NCI-H1048 (cell line): ENCODE results near the gene MAN2B2.

Experiments
- DNase-seq: peaks from one replicate; lab custom pipeline; 2025; lab: John Stamatoyannopoulos, UW

MAN2B2 gene

DNA sequence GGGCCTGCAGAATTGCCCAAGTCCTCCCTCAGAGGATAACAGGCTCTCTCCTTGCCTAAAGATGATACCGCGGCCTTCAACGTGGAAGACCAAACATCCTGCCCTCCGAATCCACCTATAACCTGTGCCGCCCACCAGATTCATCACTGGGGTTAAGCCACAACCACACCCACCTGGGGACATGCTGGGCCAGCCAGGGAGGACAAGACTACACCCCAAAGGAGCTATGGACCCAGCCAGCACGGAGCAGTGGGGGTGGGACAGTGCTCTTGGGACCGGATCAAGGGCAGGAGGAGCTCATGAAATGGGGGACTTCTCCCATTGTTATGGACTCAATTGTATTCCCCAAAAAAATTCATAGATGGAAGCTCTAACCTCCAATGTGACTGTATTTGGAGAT is 6.8 kb upstream of the MAN2B2 start:
- no peak for DNase-seq

DNA sequence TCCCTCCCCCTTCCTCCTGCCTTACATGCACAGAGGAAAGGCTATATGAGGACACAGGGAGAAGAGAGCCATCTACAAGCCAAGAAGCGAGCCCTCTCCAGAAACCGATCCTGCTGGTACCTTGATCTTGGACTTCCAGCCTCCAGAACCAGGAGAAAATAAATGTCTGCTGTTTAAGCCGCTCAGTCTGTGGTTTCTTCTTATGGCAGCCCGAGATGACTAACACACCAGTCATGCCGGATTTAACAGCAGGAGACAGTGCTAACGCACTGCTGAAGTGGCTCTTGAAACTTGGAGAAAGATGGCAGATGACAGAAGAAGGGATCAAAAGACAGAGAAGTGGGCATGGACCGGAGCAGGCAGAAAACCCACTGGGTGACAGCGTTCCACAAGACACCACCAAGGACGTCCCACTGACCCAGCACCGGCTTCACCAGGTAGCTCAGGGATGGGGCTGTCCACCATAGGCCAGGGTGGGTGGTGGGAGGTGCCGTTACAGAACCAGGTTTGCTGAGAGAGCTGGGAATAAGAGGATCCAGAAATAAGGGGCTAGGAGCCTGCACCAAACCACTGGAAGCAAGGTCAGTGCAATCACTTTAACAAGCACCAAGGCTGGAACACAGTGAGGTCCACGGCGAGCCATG is 6.2 kb upstream of the MAN2B2 start:
- no peak for DNase-seq

DNA sequence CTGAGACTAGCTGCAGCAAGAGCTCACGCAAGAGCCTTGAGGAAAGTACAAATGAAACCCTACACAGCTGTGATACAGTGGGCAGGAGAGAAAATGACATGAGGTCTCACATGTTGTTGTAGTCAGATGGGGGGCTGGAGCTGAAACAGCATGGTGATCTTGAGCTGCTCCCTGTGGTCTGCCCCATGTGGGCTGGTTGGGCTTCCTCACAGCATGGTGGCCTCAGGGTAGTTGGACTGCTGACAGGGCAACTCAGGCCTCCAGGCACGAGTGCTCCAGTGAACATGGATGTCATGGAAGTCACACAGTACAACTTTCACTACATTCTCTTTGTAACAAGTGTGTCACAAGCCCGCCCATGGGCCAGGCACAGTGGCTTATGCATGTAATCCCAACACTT is 3.4 kb upstream of the MAN2B2 start:
- DNase-seq = no peak

DNA sequence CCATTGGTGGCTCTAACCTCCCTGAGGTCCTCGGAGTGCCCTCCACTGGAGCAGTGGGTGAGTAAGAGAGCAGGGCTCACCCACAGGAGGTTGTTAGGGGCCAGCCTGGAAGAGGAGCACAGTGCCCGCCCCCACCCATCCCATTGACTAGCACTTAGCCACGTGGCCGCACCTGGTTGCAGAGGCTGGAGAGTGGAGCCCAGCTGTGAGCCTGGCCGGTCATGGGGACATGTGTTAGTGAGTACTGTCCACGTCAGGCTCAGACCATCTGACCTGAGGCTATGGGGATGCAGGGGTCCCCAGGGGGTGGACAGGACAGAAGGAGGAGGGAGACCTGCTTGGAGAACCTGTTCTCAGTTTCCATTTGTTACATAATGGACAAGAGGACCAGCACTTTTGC is 1.4 kb upstream of the MAN2B2 start:
- no peak for DNase-seq

DNA sequence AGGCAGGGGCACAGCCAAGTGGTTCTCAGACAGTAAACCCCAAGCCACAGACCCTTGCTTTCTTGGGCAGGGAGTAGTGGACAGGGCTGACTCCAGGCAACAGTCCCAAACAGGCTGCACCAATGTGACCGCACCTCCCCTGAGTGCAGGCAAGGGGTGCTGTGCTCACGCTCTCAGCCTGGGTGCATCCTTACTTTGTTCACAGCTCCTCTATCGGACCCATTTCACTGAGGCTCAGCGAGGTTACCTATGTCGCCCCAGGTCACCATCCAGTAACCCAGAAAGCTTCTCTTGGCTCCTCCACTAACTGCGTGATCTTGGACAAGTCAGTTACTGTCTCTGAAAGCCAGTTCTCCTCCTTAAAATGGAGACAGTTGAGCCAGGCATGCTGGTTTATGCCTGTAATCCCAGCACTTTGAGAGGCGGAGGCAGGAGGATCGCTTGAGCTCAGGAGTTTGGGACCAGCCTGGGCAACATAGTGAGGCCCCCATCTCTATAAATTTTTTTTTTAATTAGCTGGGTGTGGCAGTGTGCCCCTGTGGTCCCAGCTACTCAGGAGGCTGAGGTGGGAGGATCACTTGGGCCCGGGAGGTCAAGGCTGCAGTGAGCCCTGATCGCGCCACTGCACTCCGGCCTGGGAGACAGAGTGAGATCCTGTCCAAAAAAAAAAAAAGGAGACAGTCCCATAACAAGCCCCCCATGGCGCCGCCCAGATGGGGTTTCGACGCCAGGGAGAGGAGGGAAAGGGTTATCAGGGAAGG is 823 bp upstream of the MAN2B2 start:
- DNase-seq = no peak

DNA sequence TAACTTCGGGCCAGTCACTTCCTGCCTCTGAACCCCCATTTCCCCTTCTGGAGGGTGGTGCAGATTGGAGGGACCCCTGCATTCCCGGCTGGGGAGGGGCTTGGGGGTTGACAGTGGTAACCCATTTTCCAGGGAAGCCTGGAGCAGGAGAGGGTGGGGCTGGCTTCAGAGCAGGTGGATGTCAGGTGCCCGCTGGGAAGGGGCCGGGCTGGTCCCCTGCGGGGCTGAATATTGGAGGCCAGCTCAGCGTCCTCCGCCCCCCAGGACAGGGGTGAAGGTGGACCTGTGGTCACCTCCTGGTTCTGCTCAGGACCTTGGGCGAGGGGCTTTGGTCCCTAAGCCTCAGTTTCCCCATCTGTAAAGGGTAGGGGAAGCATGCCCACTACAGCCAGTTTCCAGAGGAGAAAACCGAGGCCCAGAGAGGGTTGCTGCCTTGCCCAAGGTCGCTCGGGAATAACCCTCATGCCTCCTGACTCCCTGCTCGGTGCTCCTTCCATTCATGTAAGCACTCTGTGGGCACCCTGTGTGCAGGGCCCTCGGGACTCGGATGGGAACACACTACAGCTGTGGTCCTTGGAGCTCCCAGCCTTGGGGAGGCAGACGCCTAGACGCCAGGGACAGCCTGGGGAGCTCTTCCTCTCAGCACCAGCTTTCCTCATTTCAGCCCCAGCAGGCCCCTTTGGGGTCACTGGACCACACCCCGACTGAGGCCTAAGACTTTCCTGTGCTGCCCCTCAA is 683 bp downstream of the MAN2B2 start:
- no peak for DNase-seq

DNA sequence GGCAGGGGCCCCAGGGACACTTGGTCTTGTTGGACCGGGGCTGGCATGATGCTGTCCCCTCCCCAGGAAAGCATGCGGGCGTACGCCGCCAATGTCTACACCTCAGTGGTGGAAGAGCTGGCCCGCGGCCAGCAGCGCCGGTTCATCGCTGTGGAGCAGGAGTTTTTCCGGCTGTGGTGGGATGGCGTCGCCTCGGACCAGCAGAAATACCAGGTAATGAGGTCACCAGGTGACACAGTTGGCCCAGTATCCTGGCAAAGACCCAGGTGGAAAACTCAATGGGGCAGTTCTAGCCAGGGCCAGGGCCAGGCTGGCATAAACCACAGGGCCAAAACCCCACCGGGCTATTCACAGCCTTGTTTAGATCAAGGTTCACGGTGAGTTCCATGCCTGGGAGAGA is 1.5 kb downstream of the MAN2B2 start:
- no peak for DNase-seq

DNA sequence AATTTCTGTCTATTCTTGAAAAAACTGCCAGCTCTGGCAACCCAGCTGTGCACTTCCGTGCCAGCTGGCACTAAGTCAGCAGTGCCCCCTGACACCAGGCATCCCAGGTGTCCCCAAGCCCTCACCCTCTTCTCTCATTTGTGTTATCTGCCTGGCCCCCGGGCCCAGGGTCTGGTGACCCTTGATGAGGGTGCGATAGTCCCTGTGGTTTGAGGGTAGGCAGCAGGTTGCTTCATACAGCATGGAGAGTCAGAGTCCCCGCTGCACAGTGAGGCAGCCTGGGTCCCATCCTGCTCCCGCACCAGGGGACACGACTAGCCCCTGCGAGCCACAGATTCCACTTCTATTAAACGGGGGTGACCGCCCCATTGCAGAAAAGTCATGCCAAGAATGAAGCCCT is 1.9 kb downstream of the MAN2B2 start:
- no peak for DNase-seq

DNA sequence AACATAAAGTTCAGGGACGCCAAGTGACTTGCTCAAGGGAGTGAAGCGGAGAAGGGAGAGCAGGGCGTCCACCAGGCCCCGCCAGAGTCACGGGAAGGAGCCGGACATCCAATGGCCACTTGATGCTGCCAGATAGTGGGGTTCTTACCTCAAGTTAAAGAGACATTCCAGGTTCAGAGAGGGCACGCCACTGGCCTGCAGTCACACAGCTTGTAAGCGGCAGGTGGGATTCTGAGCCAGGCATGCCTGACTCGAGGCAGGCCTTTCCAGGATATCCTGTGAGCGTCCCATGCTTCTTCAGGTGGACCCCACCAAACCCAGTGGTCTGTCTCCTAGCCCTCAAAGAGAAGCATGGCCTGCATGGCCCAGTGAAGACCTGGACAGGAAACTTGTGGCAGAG is 2.4 kb downstream of the MAN2B2 start:
- no peak for DNase-seq

DNA sequence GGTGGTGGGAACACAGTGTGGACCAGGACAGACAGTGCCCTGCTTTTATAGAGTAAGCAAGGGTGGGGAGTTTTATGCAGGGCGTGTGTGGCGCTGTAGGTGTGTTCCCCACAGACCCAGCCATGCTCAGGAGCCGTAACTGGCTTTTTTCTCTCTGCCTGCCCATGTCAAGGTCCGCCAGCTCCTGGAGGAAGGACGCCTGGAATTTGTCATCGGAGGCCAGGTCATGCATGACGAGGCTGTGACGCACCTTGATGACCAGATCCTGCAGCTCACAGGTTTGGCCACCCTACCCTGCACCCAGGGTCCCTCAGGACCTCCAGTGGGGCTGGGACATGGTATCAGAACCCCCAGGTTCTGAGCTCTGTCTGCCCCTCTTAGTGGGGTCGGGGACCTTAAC is 3.2 kb downstream of the MAN2B2 start:
- DNase-seq = no peak

DNA sequence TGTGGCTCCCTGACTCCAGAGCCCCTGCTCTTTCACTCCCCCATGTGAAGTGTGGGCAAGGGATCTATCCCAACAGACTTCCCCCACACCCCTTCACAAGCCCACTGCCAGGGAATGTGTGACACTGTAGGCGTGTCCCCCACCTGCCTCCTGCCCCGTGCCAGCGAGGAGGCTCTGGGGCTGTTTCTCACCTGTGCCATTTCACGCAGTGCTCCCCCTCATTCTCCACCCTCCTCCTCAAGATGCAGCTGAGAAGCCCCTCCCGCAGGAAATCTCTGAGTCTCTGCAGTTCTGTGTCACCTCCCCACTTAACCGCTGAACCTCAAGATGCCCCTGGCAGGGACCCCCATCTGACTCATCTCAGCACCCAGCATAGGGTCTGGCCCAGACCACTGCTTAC is 5.4 kb downstream of the MAN2B2 start:
- DNase-seq = no peak

DNA sequence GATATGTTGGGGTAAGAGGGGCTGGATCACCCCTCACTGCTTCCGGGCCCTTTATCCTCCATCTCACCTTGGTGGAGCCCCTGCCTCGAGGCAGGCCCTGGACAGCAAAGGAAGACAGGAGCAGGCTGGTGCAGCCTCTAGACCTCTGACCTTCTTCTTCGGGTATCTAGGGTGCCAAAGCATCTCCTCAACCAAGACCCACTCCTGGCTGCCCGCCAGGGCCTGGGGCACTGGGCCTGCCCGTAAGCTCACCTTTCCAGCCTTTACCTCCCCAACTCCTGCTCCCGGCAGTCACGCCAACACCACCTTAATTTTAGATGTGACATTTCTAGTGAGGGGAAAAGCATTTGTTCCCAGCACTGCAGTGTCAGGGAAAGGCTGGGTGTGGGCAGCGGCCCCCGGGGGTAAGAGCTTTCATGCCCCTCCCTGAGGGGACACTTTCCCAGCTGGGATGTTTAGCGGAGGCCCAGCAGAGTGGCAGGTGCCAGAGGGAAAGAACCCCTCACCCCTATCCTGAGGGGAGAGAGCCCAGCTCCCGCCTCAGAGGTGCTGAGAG is 6.7 kb downstream of the MAN2B2 start:
- no peak for DNase-seq

DNA sequence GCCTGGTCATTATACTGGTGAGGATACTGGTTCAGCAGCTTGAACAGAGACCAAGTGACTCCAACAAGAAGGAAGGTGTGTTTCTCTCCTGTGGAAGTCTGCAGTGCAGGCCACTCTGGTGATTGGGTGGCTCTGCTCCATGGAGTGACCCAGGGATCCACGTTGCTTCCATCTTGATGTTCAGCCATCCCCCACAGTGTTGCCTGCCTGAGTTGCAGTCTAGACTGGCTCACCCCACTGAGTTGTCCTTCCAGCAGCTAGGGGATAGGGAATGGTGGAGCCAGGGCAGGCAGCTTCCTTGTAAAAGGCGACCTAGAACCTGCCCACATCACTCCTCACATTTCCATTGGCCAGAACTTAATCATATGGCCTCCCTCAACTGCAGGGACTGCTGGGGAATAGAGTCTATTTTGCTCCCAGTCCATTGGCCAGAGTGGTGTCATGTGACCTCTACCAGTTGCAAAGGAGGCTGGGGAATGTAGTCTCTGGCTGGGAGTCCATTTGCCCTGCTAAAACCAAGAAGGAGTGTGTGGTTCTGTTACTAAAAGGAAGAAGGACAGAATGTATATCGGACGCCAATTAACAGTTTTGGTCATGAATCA is 8.0 kb downstream of the MAN2B2 start:
- no peak for DNase-seq

DNA sequence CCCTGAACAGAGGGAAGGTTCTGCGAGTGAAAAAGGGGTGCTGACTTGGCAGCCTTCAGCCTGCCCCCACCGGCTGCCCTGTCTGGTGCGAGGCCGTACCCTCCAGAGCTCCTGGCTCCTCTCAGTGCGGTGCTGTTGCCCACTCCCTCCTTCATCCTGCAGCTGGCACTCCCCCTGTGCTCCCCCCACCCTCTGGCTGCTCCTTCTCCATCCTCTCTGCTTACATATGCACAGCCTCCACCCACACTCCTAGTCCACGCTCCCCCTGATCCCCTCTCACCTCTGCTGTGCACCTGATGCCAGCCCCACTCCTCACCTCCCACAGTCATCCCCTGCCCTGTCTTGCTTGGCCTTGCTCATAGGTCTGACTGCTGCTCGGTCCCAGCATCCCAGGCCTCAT is 9.9 kb downstream of the MAN2B2 start:
- no peak for DNase-seq

DNA sequence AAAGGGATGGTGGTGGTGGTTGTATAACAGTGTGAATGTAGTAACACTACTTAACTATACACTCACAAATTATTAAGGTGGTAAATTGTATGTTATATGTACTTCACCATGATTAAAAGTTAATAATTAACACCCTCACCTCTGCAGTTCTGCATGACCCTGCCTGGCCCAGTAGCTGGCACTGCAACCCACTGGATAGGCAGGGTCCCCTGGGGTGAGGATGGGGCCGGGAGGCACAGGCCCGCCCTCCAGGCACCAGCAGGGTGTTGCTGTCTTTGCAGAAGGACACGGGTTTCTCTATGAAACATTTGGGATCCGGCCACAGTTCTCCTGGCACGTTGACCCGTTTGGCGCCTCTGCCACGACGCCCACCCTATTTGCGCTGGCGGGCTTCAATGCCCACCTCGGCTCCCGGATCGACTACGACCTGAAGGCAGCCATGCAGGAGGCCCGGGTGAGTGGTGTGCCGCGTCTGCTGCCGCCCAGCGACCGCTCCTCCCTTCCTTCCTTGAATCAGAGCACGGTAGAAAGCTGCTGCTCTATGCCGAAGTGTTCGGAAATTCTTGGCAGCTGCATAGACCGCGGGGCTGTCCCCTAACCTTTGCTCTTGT is 11.8 kb downstream of the MAN2B2 start:
- no peak for DNase-seq

DNA sequence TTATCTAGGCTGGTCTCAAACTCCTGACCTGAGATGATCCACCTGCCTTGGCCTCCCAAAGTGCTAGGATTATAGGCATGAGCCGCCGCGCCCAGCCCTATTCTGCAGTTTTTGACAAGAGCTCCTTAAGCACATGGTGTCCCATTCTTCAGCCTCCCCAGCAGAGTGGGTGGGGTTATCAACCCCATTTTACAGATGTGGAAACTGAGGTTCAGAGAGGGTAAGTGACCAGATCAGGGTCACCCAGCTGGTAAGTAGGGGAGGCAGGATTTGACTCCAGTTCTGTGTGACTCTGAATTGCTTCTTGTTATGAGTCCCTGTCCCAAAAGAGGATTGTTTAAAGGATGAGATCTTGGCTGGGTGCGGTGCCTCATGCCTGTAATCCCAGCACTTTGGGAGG is 14.5 kb downstream of the MAN2B2 start:
- no peak for DNase-seq

DNA sequence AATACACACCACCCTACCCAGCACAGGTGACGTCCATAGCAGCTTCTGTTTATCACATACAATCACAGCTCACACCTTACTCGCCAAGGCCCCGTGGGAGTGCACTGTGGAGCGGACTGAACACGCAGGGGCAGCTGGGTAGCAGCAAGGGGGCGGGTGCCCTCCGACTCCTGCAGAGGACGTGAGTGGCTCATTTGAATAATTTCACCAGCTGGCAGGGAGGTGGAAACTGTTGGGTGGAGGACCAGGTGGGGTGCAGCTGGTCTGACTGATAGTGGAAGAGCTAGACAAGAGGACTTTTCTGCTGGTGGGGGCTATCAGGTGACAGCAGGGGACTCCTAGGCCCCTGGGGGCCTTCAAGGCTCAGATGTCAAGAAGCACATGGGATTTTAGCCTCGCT is 16.3 kb downstream of the MAN2B2 start:
- no peak for DNase-seq

DNA sequence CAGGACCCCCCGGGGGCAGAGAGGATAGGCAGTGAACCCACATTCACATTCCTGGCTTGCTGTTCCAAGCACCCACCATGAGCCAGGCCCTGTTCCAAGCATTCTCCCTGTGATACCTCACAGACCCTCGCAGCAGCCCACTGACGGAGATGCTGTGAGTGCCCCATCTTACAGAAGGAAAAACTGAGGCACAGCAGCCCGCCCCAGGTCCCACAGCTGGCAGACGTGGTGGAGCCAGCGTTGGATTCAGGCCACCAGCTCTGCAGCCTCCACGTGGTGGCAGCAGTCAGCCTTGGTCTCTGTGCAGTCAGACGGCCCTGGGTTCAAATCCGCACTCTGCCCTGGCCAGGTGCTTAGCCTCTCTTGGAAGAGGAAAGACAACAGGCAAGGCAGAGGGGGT is 16.8 kb downstream of the MAN2B2 start:
- no peak for DNase-seq

DNA sequence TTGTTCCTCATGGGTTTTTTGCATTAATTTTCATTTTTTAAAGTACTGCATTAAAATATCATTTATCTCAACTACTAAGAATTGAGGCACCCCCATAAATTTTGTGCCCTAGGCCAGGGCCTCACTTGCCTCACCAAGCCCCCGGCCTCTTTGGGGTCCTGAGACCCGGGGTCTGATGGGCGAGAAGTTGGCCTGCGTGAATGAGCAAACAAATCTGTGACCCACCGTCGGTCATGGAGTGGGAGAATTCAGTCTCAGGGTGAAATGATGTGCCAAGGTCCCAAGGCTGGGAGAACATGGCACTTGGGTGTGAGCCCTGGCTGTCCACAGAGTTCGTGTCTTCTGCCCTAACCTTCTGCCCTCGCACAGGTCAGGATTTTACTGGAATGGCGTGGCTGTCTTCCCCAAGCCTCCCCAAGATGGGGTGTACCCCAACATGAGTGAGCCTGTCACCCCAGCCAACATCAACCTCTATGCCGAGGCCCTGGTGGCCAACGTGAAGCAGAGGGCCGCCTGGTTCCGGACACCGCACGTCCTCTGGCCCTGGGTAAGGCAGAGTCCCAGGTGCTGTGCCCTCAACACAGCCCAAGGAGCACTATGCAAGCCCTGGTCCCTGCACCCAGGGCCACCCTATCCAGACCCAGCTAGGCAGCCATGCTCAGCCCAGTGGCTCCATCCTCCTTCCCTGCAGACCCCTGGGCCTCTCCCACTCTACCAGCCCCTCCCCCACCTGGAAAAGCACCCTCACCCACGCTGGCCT is 18.0 kb downstream of the MAN2B2 start:
- no peak for DNase-seq

DNA sequence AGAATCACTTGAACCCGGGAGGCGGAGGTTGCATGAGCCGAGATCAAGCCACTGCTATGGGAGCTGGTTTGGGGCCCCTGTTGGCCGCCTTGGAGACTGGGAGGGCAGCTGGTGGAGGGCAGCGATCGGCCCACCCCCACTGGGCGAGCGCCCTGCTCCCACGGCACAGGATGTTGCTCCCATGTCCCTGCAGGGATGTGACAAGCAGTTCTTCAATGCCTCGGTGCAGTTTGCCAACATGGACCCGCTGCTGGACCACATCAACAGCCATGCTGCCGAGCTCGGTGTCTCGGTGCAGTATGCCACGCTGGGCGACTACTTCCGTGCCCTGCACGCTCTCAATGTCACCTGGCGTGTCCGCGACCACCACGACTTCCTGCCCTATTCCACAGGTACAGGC is 19.4 kb downstream of the MAN2B2 start:
- no peak for DNase-seq

DNA sequence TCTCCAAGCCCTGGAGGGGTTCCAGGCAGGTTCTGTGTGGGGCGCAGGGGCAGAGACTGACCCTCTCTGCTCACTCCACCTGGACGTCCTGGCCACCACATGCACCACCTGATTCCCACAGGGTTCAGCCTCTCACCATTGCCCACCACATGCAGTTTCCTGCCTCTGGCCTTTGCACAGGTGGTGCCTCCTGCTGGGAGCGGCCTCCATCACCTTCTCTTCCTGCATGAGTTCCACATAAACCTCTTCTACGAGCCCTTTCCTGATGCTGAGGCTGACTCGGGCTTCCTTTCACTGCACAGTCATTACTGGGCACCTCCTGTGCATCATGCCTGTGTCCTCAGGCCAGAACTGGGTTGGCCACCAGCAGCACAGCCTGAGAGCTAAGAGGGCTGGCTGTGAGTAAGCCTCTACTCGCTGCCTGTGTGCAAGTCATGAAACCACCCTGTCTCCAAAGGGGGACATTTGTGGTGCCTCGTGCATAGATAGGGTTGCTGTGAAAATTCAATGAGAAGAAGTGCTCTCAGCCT is 19.9 kb downstream of the MAN2B2 start:
- DNase-seq = no peak
